MM.1S (cell line): Measurements from ENCODE around the gene PTGIS.

Experiments used
- DNase-seq: peaks from one replicate; pipeline ENCODE4 v3.0.0-alpha.2; 2015
- H2AFZ ChIP-seq: fragments of 300-600 bp; sonication (generic); 2 replicates; pipeline ENCODE4 v1.6.0; 2016; ENCODE audit warnings: antibody characterized with exemption, low read length
- H3F3A ChIP-seq: fragments of 300-600 bp; sonication (generic); 2 replicates; pipeline ENCODE4 v1.6.1; 2016; ENCODE audit warnings: mild to moderate bottlenecking, antibody characterized with exemption, low read length, moderate library complexity, mixed read lengths; ENCODE audit not compliant: insufficient read depth
- H3K27ac ChIP-seq: fragments of 300-600 bp; sonication (generic); 2 replicates; pipeline ENCODE4 v1.5.1; 2016; ENCODE audit warnings: mild to moderate bottlenecking, low read length
- H3K27me3 ChIP-seq: fragments of 300-600 bp; sonication (generic); replicated peaks from 2 replicates; pipeline ENCODE4 v1.6.0; 2016; ENCODE audit warnings: low read length; ENCODE audit not compliant: insufficient read depth
- H3K36me3 ChIP-seq: fragments of 300-600 bp; sonication (generic); replicated peaks from 2 replicates; pipeline ENCODE4 v1.6.1; 2016; ENCODE audit warnings: mild to moderate bottlenecking, low read length, mixed read lengths; ENCODE audit not compliant: insufficient read depth
- H3K4me1 ChIP-seq: fragments of 300-600 bp; sonication (generic); 2 replicates; pipeline ENCODE4 v1.6.1; 2016; ENCODE audit warnings: low read length, mixed read lengths
- H3K4me2 ChIP-seq: fragments of 300-600 bp; sonication (generic); 2 replicates; pipeline ENCODE4 v1.6.0; 2016; ENCODE audit warnings: low read depth, low read length
- H3K4me3 ChIP-seq: fragments of 300-600 bp; sonication (generic); 2 replicates; pipeline ENCODE4 v1.5.1; 2016; ENCODE audit warnings: low read length, mixed read lengths
- H3K79me2 ChIP-seq: fragments of 300-600 bp; sonication (generic); 2 replicates; pipeline ENCODE4 v1.6.1; 2016; ENCODE audit warnings: mixed run types, low read length, mixed read lengths
- H3K9ac ChIP-seq: fragments of 300-600 bp; sonication (generic); 2 replicates; pipeline ENCODE4 v1.6.1; 2016; ENCODE audit warnings: low read length, mixed read lengths
- H3K9me2 ChIP-seq: fragments of 300-600 bp; sonication (generic); replicated peaks from 2 replicates; pipeline ENCODE4 v1.6.1; 2016; ENCODE audit warnings: mild to moderate bottlenecking, low read length, mixed read lengths; ENCODE audit not compliant: insufficient read depth
- H3K9me3 ChIP-seq: fragments of 300-600 bp; sonication (generic); replicated peaks from 2 replicates; pipeline ENCODE4 v1.6.1; 2016; ENCODE audit warnings: mild to moderate bottlenecking, low read length, mixed read lengths; ENCODE audit not compliant: insufficient read depth
- H4K20me1 ChIP-seq: fragments of 300-600 bp; sonication (generic); 2 replicates; pipeline ENCODE4 v1.6.1; 2016; ENCODE audit warnings: mild to moderate bottlenecking, low read length, moderate library complexity, mixed read lengths; ENCODE audit not compliant: insufficient read depth
- CTCF ChIP-seq: fragments of 300-600 bp; sonication (generic); IDR thresholded peaks from 2 replicates; pipeline ENCODE4 v1.5.1; 2016; ENCODE audit warnings: antibody characterized with exemption, low read length, mixed read lengths
- EZH2 ChIP-seq: fragments of 300-600 bp; sonication (generic); optimal IDR thresholded peaks from 2 replicates; pipeline ENCODE3; 2017; ENCODE audit warnings: low read depth, mild to moderate bottlenecking, antibody characterized with exemption, low read length, mixed read lengths
- EZH2phosphoT487 ChIP-seq: fragments of 300-600 bp; sonication (generic); IDR thresholded peaks from 2 replicates; pipeline ENCODE4 v1.6.1; 2018; ENCODE audit warnings: antibody characterized with exemption, low read length

PTGIS gene

GRCh38 chr20:49510562-49511122 lies 57.3 kb downstream of the PTGIS start:
- Histone ChIP-seq H3K9me2 (no peaks in the 10 kb centered on the region), H2AFZ (no peak overlapping the region), H3K4me1 (no peaks in the 10 kb centered on the region), H3K4me2 (no peak overlapping the region), H3K9me3 (no peaks in the 10 kb centered on the region), H3K4me3 (no peak overlapping the region), H3K79me2 (no peaks in the 10 kb centered on the region), H3K27me3 (peaks cover 77% of the 10 kb centered on the region), H3K27ac (no peak overlapping the region), H3F3A (no peaks in the 10 kb centered on the region), H4K20me1 (no peaks in the 10 kb centered on the region), H3K36me3 (no peaks in the 10 kb centered on the region), H3K9ac (no peak overlapping the region)
- DNase-seq: no peak
- TF ChIP-seq CTCF (no peak), EZH2 (no peak), EZH2phosphoT487 (no peak)

GRCh38 chr20:49508435-49509199 lies 59.3 kb downstream of the PTGIS start:
- Histone ChIP-seq H3F3A (no peaks in the 10 kb centered on the region), H3K9ac (no peak overlapping the region), H3K36me3 (no peaks in the 10 kb centered on the region), H3K9me2 (no peaks in the 10 kb centered on the region), H3K4me3 (no peak overlapping the region), H3K27me3 (peaks cover 71% of the 10 kb centered on the region), H4K20me1 (no peaks in the 10 kb centered on the region), H2AFZ (no peak overlapping the region), H3K27ac (no peak overlapping the region), H3K4me1 (no peaks in the 10 kb centered on the region), H3K9me3 (no peaks in the 10 kb centered on the region), H3K79me2 (no peaks in the 10 kb centered on the region), H3K4me2 (no peak overlapping the region)
- peak; percentile 39 for DNase-seq
- peak; percentile 67 for TF ChIP-seq CTCF
- no peak for TF ChIP-seq EZH2phosphoT487
- no peak for TF ChIP-seq EZH2

- no peaks in the 10 kb centered on the region for H3K36me3 ChIP-seq
- no peak overlapping the region for H2AFZ ChIP-seq
- H3K9ac ChIP-seq: no peak overlapping the region
- H3K9me3 ChIP-seq: no peaks in the 10 kb centered on the region
- TF ChIP-seq EZH2phosphoT487: no peak
- TF ChIP-seq CTCF: no peak
- no peak for TF ChIP-seq EZH2
- no peaks in the 10 kb centered on the region for H3F3A ChIP-seq
- H3K9me2 ChIP-seq: no peaks in the 10 kb centered on the region
- H3K79me2 ChIP-seq: no peaks in the 10 kb centered on the region
- no peak overlapping the region for H3K4me3 ChIP-seq
- no peak for DNase-seq
- no peak overlapping the region for H3K4me2 ChIP-seq
- peaks cover 64% of the 10 kb centered on the region for H3K27me3 ChIP-seq
- no peaks in the 10 kb centered on the region for H4K20me1 ChIP-seq
- H3K4me1 ChIP-seq: no peaks in the 10 kb centered on the region
- H3K27ac ChIP-seq: no peak overlapping the region
These were observed 60.0 kb downstream of the PTGIS start for GRCh38 chr20:49507741-49508434.
